GM23248 (cell line): ENCODE measurements around the gene WIPF1. TPM values are rescaled to one million over a fixed set of nuclear protein-coding genes. Genes with fewer than 3 reads are reported as not detected.

Experiments
- DNase-seq: peaks from one replicate; pipeline ENCODE4 v3.0.0-alpha.2; 2015
- H2AFZ ChIP-seq: fragments of 200-600 bp; sonication (generic); 2 replicates; pipeline ENCODE4 v1.6.1; 2016; ENCODE audit warnings: antibody characterized with exemption
- H3F3A ChIP-seq: fragments of 200-600 bp; sonication (generic); 2 replicates; pipeline ENCODE4 v1.6.1; 2016; ENCODE audit warnings: mild to moderate bottlenecking, antibody characterized with exemption, mixed run types; ENCODE audit not compliant: insufficient read depth
- H3K27ac ChIP-seq: fragments of 200-600 bp; sonication (generic); 2 replicates; pipeline ENCODE4 v1.5.1; 2016; ENCODE audit warnings: mild to moderate bottlenecking
- H3K27me3 ChIP-seq: fragments of 200-600 bp; sonication (generic); replicated peaks from 2 replicates; pipeline ENCODE4 v1.6.1; 2016; ENCODE audit warnings: mild to moderate bottlenecking; ENCODE audit not compliant: insufficient read depth
- H3K36me3 ChIP-seq: fragments of 200-600 bp; sonication (generic); 2 replicates; pipeline ENCODE4 v1.6.1; 2016; ENCODE audit warnings: low read depth, mild to moderate bottlenecking
- H3K4me1 ChIP-seq: fragments of 200-600 bp; sonication (generic); 2 replicates; pipeline ENCODE4 v1.6.1; 2016; ENCODE audit warnings: mild to moderate bottlenecking; ENCODE audit not compliant: insufficient read depth
- H3K4me2 ChIP-seq: fragments of 200-600 bp; sonication (generic); one replicate; pipeline ENCODE4 v1.6.1; 2016; ENCODE audit warnings: mild to moderate bottlenecking; ENCODE audit not compliant: unreplicated experiment
- H3K4me3 ChIP-seq: fragments of 200-600 bp; sonication (generic); 2 replicates; pipeline ENCODE4 v1.5.1; 2016; ENCODE audit warnings: mild to moderate bottlenecking
- H3K79me2 ChIP-seq: fragments of 200-600 bp; sonication (generic); 2 replicates; pipeline ENCODE4 v1.6.1; 2016; ENCODE audit warnings: mild to moderate bottlenecking; ENCODE audit not compliant: insufficient read depth
- H3K9ac ChIP-seq: fragments of 200-600 bp; sonication (generic); 2 replicates; pipeline ENCODE4 v1.6.1; 2016; ENCODE audit warnings: mild to moderate bottlenecking
- H3K9me2 ChIP-seq: fragments of 200-600 bp; sonication (generic); 2 replicates; pipeline ENCODE4 v1.6.1; 2016; ENCODE audit warnings: mixed run types, mild to moderate bottlenecking, moderate library complexity; ENCODE audit not compliant: insufficient read depth
- H3K9me3 ChIP-seq: fragments of 200-600 bp; sonication (generic); one replicate; pipeline ENCODE4 v1.6.1; 2017; ENCODE audit warnings: low read depth
- H4K20me1 ChIP-seq: fragments of 200-600 bp; sonication (generic); 2 replicates; pipeline ENCODE4 v1.6.0; 2016; ENCODE audit not compliant: insufficient read depth
- EZH2 ChIP-seq: fragments of 200-600 bp; sonication (generic); IDR thresholded peaks from 2 replicates; pipeline ENCODE4 v1.6.1; 2018; ENCODE audit warnings: antibody characterized with exemption, mild to moderate bottlenecking; ENCODE audit not compliant: insufficient read depth, poor library complexity, severe bottlenecking
- EZH2phosphoT487 ChIP-seq: fragments of 200-600 bp; sonication (generic); IDR thresholded peaks from 2 replicates; pipeline ENCODE4 v1.6.1; 2018; ENCODE audit warnings: antibody characterized with exemption, moderate library complexity, mild to moderate bottlenecking, low read depth; ENCODE audit not compliant: insufficient read depth
- WGBS, 2 experiments: methylation state at CpG; one replicate each; pipeline ENCODE4 v1.1.6; 2015 to 2017; ENCODE audit warnings: low lambda C conversion rate in 2 of 2, low coverage in 1 of 2; ENCODE audit errors: missing lambda C conversion rate in 2 of 2; 5-methylcytosine and 5-hydroxymethylcytosine counted together
- in situ Hi-C: fragments of 300-500 bp; cut with MboI; formaldehyde crosslinking; loops from 2 replicates; pipeline ENCODE4 v1.15.0; 2020
- polyA plus RNA-seq: library from polyadenylated mRNA; unstranded; fragments of >200 nt; fragmentation: Nextera tagmentation; extraction: Ambion mirVana; gene quantifications from 2 replicates; pipeline ENCODE4 v1.2.1, GENCODE V29; 2016
- total RNA-seq: library from RNA; depleted of rRNA; stranded (reverse); fragments of >200 nt; shearing (Covaris generic); gene quantifications from 2 replicates; pipeline ENCODE4 v1.2.3, GENCODE V29; 2014

Gene WIPF1
- total and polyA plus RNA-seq, 2 experiments from 2014 or later, result 21.4 to 50.3 TPM

- Histone ChIP-seq H4K20me1 (no peaks in the 10 kb centered on the region), H3K9me2 (no peaks in the 10 kb centered on the region), H3K4me1 (peaks cover 6% of the 10 kb centered on the region), H3K79me2 (no peaks in the 10 kb centered on the region), H3K9ac (no peak overlapping the region), H3K27ac (no peak overlapping the region), H3K36me3 (peaks cover 42% of the 10 kb centered on the region), H3F3A (no peaks in the 10 kb centered on the region), H3K4me3 (no peak overlapping the region), H2AFZ (no peak overlapping the region), H3K4me2 (no peak overlapping the region), H3K9me3 (no peaks in the 10 kb centered on the region), H3K27me3 (no peaks in the 10 kb centered on the region)
- TF ChIP-seq EZH2phosphoT487 (no peak), EZH2 (no peak)
- no peak for DNase-seq
- in situ Hi-C loops, result no loop called here
- WGBS, 2 experiments, result 77 to 78% methylated on average over 6 of the region's 6 CpGs
These were observed 24.0 kb downstream of the WIPF1 start for GRCh38 chr2:174573621-174574081.

- H3K36me3 ChIP-seq, result peaks cover 40% of the 10 kb centered on the region
- H3F3A ChIP-seq, result no peaks in the 10 kb centered on the region
- in situ Hi-C loops, result no loop called here
- H3K4me1 ChIP-seq, result no peaks in the 10 kb centered on the region
- no peak overlapping the region for H2AFZ ChIP-seq
- TF ChIP-seq EZH2 (no peak), EZH2phosphoT487 (no peak)
- no peaks in the 10 kb centered on the region for H3K79me2 ChIP-seq
- no peaks in the 10 kb centered on the region for H3K9me3 ChIP-seq
- H3K27me3 ChIP-seq, result no peaks in the 10 kb centered on the region
- 96 to 98% methylated on average over 3 of the region's 3 CpGs for WGBS, 2 experiments
- no peaks in the 10 kb centered on the region for H4K20me1 ChIP-seq
- H3K4me3 ChIP-seq, result no peak overlapping the region
- no peak for DNase-seq
- no peak overlapping the region for H3K4me2 ChIP-seq
- no peaks in the 10 kb centered on the region for H3K9me2 ChIP-seq
- H3K27ac ChIP-seq, result no peak overlapping the region
- no peak overlapping the region for H3K9ac ChIP-seq
These were observed 25.0 kb downstream of the WIPF1 start for GRCh38 chr2:174572556-174572955.

- no peak overlapping the region for H3K27ac ChIP-seq
- H3K9me3 ChIP-seq, result no peaks in the 10 kb centered on the region
- no peak for TF ChIP-seq EZH2
- TF ChIP-seq EZH2phosphoT487, result no peak
- no peak overlapping the region for H3K9ac ChIP-seq
- no peak overlapping the region for H3K4me3 ChIP-seq
- H3K27me3 ChIP-seq, result no peaks in the 10 kb centered on the region
- in situ Hi-C loops, result no loop called here
- H3K36me3 ChIP-seq, result peaks cover 39% of the 10 kb centered on the region
- no peaks in the 10 kb centered on the region for H3F3A ChIP-seq
- WGBS, 2 experiments, result 91% methylated on average over 22 to 33 of the region's 33 CpGs
- no peak overlapping the region for H2AFZ ChIP-seq
- DNase-seq, result no peak
- H3K79me2 ChIP-seq, result no peaks in the 10 kb centered on the region
- no peaks in the 10 kb centered on the region for H4K20me1 ChIP-seq
- H3K9me2 ChIP-seq, result no peaks in the 10 kb centered on the region
- H3K4me1 ChIP-seq, result no peaks in the 10 kb centered on the region
- H3K4me2 ChIP-seq, result no peak overlapping the region
These were observed 25.8 kb downstream of the WIPF1 start for GRCh38 chr2:174571669-174572323.

DNA sequence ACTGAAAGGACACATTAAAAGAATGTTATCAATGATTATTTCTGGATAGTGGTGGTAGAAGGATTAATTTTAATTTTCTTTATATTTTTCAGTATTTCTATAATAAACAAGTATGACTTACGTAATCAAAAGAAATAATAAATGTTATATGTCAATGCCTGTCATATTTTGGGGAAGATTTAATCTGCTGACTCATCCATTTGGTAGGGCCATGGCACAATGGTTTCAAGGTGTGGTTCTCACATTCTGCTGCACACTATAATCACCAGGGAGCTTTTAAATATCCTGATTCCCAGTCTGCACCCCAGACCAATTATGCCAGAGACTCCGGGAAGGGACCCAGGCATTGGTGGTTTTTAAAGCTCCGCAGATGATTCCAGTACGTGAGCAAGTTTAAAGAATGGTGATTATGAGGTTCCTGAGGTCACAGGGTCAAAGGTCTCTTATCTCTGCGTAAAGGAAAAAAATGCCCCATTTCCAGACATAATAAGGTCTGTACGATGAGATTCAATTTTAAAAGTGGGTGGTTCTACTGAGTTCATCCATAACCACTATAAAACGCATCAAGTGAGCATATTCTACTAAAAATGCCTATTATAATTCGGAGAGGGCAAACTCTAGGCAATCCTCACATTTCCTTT, 27.2 kb downstream of the WIPF1 start:
- peaks cover 37% of the 10 kb centered on the region for H3K36me3 ChIP-seq
- H3K79me2 ChIP-seq, result no peaks in the 10 kb centered on the region
- WGBS, 2 experiments, result 90 to 93% methylated on average over 8 of the region's 8 CpGs
- no peaks in the 10 kb centered on the region for H3K27me3 ChIP-seq
- TF ChIP-seq EZH2, result no peak
- H3K9me2 ChIP-seq, result no peaks in the 10 kb centered on the region
- no peak overlapping the region for H3K9ac ChIP-seq
- H3K4me1 ChIP-seq, result no peaks in the 10 kb centered on the region
- no peak overlapping the region for H2AFZ ChIP-seq
- no peaks in the 10 kb centered on the region for H3F3A ChIP-seq
- no peaks in the 10 kb centered on the region for H4K20me1 ChIP-seq
- no peak overlapping the region for H3K4me3 ChIP-seq
- no peak overlapping the region for H3K4me2 ChIP-seq
- no peak for DNase-seq
- no peak overlapping the region for H3K27ac ChIP-seq
- in situ Hi-C loops, result no loop called here
- H3K9me3 ChIP-seq, result no peaks in the 10 kb centered on the region

DNA sequence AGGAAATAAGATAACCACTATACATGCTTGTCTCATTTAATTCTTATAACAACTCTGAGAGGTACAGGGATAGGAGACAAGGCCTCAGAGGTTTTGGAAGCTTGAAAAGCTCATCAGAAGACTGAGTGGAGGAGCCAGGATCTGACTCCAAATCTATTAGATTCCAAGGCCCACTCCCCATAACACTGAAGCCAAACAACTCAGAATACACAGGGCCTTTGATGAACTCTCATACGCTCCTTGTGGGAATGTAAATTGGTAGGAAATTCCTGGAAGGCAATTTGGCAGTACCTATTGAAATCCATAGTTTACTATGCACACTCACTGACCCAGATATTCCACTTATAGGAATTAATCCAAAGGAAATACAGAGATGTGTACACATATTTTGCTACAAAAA, 27.9 kb downstream of the WIPF1 start:
- no peaks in the 10 kb centered on the region for H4K20me1 ChIP-seq
- no peak for TF ChIP-seq EZH2
- no peak overlapping the region for H2AFZ ChIP-seq
- WGBS, 2 experiments, result 0% methylated on average over 1 of the region's 1 CpG
- no peaks in the 10 kb centered on the region for H3K79me2 ChIP-seq
- no peaks in the 10 kb centered on the region for H3K27me3 ChIP-seq
- in situ Hi-C loops, result no loop called here
- H3K9me3 ChIP-seq, result no peaks in the 10 kb centered on the region
- no peak for DNase-seq
- no peak overlapping the region for H3K27ac ChIP-seq
- no peaks in the 10 kb centered on the region for H3F3A ChIP-seq
- no peaks in the 10 kb centered on the region for H3K9me2 ChIP-seq
- H3K4me3 ChIP-seq, result no peak overlapping the region
- H3K9ac ChIP-seq, result no peak overlapping the region
- H3K36me3 ChIP-seq, result peaks cover 41% of the 10 kb centered on the region
- no peak overlapping the region for H3K4me2 ChIP-seq
- H3K4me1 ChIP-seq, result no peaks in the 10 kb centered on the region
